Calu3 (cell line): ENCODE measurements around the gene TUBB1. TPM values are rescaled to one million over a fixed set of nuclear protein-coding genes. Genes with fewer than 3 reads are reported as not detected.

Source experiments
- BruUV-seq: library from RNA; stranded (reverse); fragments of 400-500 nt; replicated peaks from 2 replicates; lab custom pipeline; 2021; lab: Mats Ljungman, UMichigan
- CTCF ChIA-PET: fragments of 300-600 bp; sonication (Branson Sonifier 250); formaldehyde crosslinking; loops from one replicate; lab custom pipeline; 2022; ENCODE audit warnings: antibody characterized with exemption; lab: Charles Lee
- DNase-seq: peaks from one replicate; pipeline ENCODE4 v3.0.0; 2022
- H3K27ac Mint-ChIP-seq: one replicate; pipeline ENCODE4 v1.8.0; 2022; ENCODE audit warnings: mixed read lengths; ENCODE audit not compliant: unreplicated experiment
- H3K27me3 Mint-ChIP-seq: one replicate; pipeline ENCODE4 v1.8.0; 2022; ENCODE audit warnings: mixed read lengths; ENCODE audit not compliant: unreplicated experiment
- H3K36me3 Mint-ChIP-seq: one replicate; pipeline ENCODE4 v1.8.0; 2022; ENCODE audit warnings: mild to moderate bottlenecking, moderate library complexity, mixed read lengths; ENCODE audit not compliant: insufficient read depth, unreplicated experiment
- H3K4me1 Mint-ChIP-seq: one replicate; pipeline ENCODE4 v1.8.0; 2022; ENCODE audit warnings: mild to moderate bottlenecking, low read depth, mixed read lengths; ENCODE audit not compliant: unreplicated experiment
- H3K4me3 Mint-ChIP-seq: one replicate; pipeline ENCODE4 v1.8.0; 2022; ENCODE audit warnings: mild to moderate bottlenecking, low read depth, moderate library complexity, mixed read lengths; ENCODE audit not compliant: unreplicated experiment
- H3K9me3 Mint-ChIP-seq: one replicate; pipeline ENCODE4 v1.8.0; 2022; ENCODE audit warnings: low read depth, mixed read lengths; ENCODE audit not compliant: unreplicated experiment
- CTCF ChIP-seq: fragments of 200-600 bp; IDR thresholded peaks from one replicate; pipeline ENCODE4 v1.8.0; 2022; ENCODE audit warnings: antibody characterized with exemption; ENCODE audit not compliant: unreplicated experiment
- intact Hi-C: fragments of 100-400 bp; cut with micrococcal nuclease; formaldehyde crosslinking; loops from one replicate; pipeline ENCODE4 v1.10.0; 2022; ENCODE audit not compliant: unreplicated experiment
- total RNA-seq: library from RNA; stranded (reverse); gene quantifications from 2 replicates; pipeline ENCODE4 v1.2.3, GENCODE V29; 2022

Gene TUBB1
- total RNA-seq, 1 experiment from 2014 or later: not detected

GRCh38 chr20:58989196-58989595 is 30.0 kb upstream of the TUBB1 start:
- BruUV-seq: no TSS peak
- Mint-ChIP-seq H3K4me1 (peaks cover 8% of the 10 kb centered on the region), H3K27me3 (no peaks in the 10 kb centered on the region), H3K27ac (no peak overlapping the region), H3K9me3 (no peaks in the 10 kb centered on the region), H3K4me3 (no peak overlapping the region), H3K36me3 (peaks cover 63% of the 10 kb centered on the region)
- CTCF ChIA-PET: no interaction called here
- no peak for TF ChIP-seq CTCF
- no peak for DNase-seq
- intact Hi-C loops: loop anchor here (5.0 kb wide), 1 partner anchor 82 kb away; no protein-coding TSS in a partner anchor

- Mint-ChIP-seq H3K4me3 (no peak overlapping the region), H3K9me3 (no peaks in the 10 kb centered on the region), H3K27ac (no peak overlapping the region), H3K4me1 (peaks cover 9% of the 10 kb centered on the region), H3K36me3 (peaks cover 78% of the 10 kb centered on the region), H3K27me3 (no peaks in the 10 kb centered on the region)
- CTCF ChIA-PET: interaction anchor here (0.6 to 0.7 kb wide), 2 partner anchors 19 to 410 kb away, joined by 4 read pairs; no protein-coding TSS in a partner anchor
- DNase-seq: no peak
- intact Hi-C loops: no loop called here
- BruUV-seq: no TSS peak
- no peak for TF ChIP-seq CTCF
These were observed 28.4 kb upstream of the TUBB1 start for GRCh38 chr20:58990651-58991445.

- no peak for TF ChIP-seq CTCF
- H3K27me3 Mint-ChIP-seq: no peaks in the 10 kb centered on the region
- H3K4me1 Mint-ChIP-seq: peaks cover 17% of the 10 kb centered on the region
- BruUV-seq: no TSS peak
- DNase-seq: no peak
- H3K9me3 Mint-ChIP-seq: no peaks in the 10 kb centered on the region
- H3K27ac Mint-ChIP-seq: no peak overlapping the region
- H3K36me3 Mint-ChIP-seq: peaks cover 82% of the 10 kb centered on the region
- CTCF ChIA-PET: interaction anchor here (1.0 kb wide), 1 partner anchor 10 kb away, joined by 3 read pairs; no protein-coding TSS in a partner anchor
- intact Hi-C loops: no loop called here
- no peak overlapping the region for H3K4me3 Mint-ChIP-seq
These were observed 27.5 kb upstream of the TUBB1 start for GRCh38 chr20:58991715-58992114.

DNA sequence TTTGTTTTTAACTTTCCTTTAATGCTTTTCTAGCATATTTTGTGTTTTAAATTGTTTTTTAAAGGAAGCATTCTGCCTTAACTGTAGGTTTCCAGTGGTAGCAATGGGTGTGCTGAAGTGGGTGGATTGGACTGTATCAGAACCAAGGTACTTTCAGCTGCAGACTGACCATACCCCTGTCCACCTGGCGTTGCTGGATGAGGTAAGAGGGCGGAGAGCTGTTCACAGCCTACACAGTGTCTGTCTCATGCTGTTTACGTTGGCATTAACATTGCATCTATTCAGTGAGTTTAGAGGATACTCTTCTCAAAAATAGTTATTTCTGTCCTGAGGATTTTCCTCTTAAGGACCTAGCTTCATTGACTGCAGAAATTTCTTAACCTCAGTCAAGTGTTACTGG is 26.3 kb upstream of the TUBB1 start:
- no TSS peak for BruUV-seq
- H3K4me1 Mint-ChIP-seq: peaks cover 17% of the 10 kb centered on the region
- no peak for TF ChIP-seq CTCF
- no peak for DNase-seq
- H3K27ac Mint-ChIP-seq: no peak overlapping the region
- CTCF ChIA-PET: interaction anchor here (0.9 to 1.1 kb wide), 2 partner anchors 11 to 123 kb away, joined by 3 to 5 read pairs; no protein-coding TSS in a partner anchor
- H3K36me3 Mint-ChIP-seq: peaks cover 82% of the 10 kb centered on the region
- H3K4me3 Mint-ChIP-seq: no peak overlapping the region
- H3K27me3 Mint-ChIP-seq: no peaks in the 10 kb centered on the region
- intact Hi-C loops: no loop called here
- no peaks in the 10 kb centered on the region for H3K9me3 Mint-ChIP-seq
